Loucy (cell line): ENCODE results near the gene KIAA0753.

Experiments used
- EZH2phosphoT487 ChIP-seq: fragments of 200-600 bp; IDR thresholded peaks from 2 replicates; pipeline ENCODE4 v1.6.1; 2018; ENCODE audit warnings: antibody characterized with exemption, mild to moderate bottlenecking, moderate library complexity, borderline replicate concordance
- TF ChIP-seq, protein P1 (sequence below): fragments of 200-600 bp; sonication (generic); conservative IDR thresholded peaks from 2 replicates; pipeline ENCODE4 v1.5.1; 2014; ENCODE audit warnings: mild to moderate bottlenecking, antibody characterized with exemption, low read length

DNA sequence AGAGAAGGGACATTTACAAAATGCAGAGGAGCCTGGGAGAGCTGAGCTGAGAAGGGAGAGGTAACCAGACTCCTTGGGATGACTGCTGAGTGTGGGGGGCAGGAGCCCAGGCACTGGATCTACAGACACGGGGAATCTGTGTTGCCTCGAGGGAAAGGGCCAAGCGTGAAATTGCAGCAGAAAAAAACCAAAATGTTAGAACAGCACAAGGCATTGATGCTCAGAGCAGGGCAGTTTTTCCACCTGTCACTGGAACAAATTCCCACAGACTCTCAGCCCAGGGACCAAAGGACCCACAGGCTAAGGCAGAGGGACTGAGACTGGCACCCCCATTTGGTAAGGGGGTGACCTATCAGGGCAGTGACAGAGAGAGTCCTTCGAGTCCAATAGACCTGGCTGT, 86.2 kb downstream of the KIAA0753 start:
- TF ChIP-seq, protein P1, sequence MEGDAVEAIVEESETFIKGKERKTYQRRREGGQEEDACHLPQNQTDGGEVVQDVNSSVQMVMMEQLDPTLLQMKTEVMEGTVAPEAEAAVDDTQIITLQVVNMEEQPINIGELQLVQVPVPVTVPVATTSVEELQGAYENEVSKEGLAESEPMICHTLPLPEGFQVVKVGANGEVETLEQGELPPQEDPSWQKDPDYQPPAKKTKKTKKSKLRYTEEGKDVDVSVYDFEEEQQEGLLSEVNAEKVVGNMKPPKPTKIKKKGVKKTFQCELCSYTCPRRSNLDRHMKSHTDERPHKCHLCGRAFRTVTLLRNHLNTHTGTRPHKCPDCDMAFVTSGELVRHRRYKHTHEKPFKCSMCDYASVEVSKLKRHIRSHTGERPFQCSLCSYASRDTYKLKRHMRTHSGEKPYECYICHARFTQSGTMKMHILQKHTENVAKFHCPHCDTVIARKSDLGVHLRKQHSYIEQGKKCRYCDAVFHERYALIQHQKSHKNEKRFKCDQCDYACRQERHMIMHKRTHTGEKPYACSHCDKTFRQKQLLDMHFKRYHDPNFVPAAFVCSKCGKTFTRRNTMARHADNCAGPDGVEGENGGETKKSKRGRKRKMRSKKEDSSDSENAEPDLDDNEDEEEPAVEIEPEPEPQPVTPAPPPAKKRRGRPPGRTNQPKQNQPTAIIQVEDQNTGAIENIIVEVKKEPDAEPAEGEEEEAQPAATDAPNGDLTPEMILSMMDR = no peak
- no peak for TF ChIP-seq EZH2phosphoT487
